LHCN-M2 (cell line): ENCODE data around the gene STX16. TPM values are rescaled to one million over a fixed set of nuclear protein-coding genes. Genes with fewer than 3 reads are reported as not detected.

ENCODE experiments used
- DNase-seq: peaks from one replicate; pipeline ENCODE4 v3.0.0-alpha.2; 2012; ENCODE audit warnings: low read depth
- total RNA-seq: library from RNA; depleted of rRNA; stranded (reverse); fragments of >200 nt; gene quantifications from 2 replicates; pipeline ENCODE4 v1.2.3, GENCODE V29; 2014

The STX16 gene
- total RNA-seq, 1 experiment from 2014 or later, result 21.5 TPM

GRCh38 chr20:58618351-58619076, 32.6 kb upstream of the STX16 start:
- peak; percentile 43 for DNase-seq

GRCh38 chr20:58619077-58619863, 31.8 kb upstream of the STX16 start:
- DNase-seq, result no peak

- DNase-seq, result no peak
Observed at GRCh38 chr20:58619864-58620431, 31.1 kb upstream of the STX16 start.

- no peak for DNase-seq
Observed at GRCh38 chr20:58621906-58622548, 29.1 kb upstream of the STX16 start.

- peak; percentile 35 for DNase-seq
Observed at GRCh38 chr20:58622671-58623578, 28.2 kb upstream of the STX16 start.

- peak; percentile 91 for DNase-seq
Observed at GRCh38 chr20:58623579-58624473, 27.3 kb upstream of the STX16 start.

- no peak for DNase-seq
Observed at GRCh38 chr20:58624687-58625086, 26.4 kb upstream of the STX16 start.

- DNase-seq, result no peak
Observed at GRCh38 chr20:58625585-58625984, 25.5 kb upstream of the STX16 start.

GRCh38 chr20:58626051-58626450, 25.0 kb upstream of the STX16 start:
- DNase-seq, result no peak

- no peak for DNase-seq
Observed at GRCh38 chr20:58627212-58628072, 23.6 kb upstream of the STX16 start.

- peak; percentile 36 for DNase-seq
Observed at GRCh38 chr20:58628491-58629214, 22.4 kb upstream of the STX16 start.

- peak; percentile 49 for DNase-seq
Observed at GRCh38 chr20:58629215-58629580, 21.9 kb upstream of the STX16 start.

GRCh38 chr20:58630063-58630462, 21.0 kb upstream of the STX16 start:
- peak; percentile 74 for DNase-seq

- no peak for DNase-seq
Observed at GRCh38 chr20:58633161-58634053, 17.7 kb upstream of the STX16 start.

- DNase-seq, result no peak
Observed at GRCh38 chr20:58634059-58634458, 17.0 kb upstream of the STX16 start.

- no peak for DNase-seq
Observed at GRCh38 chr20:58634521-58635278, 16.4 kb upstream of the STX16 start.

- no peak for DNase-seq
Observed at GRCh38 chr20:58635279-58635665, 15.8 kb upstream of the STX16 start.
